H9 (cell line): ENCODE results near the gene SOCS1. TPM values are rescaled to one million over a fixed set of nuclear protein-coding genes. Genes with fewer than 3 reads are reported as not detected.

Source experiments
- DNase-seq: peaks from one replicate; pipeline ENCODE4 v3.0.0-alpha.2; 2017
- H2AFZ ChIP-seq: one replicate; pipeline ENCODE4 v1.6.1; 2013; ENCODE audit warnings: mild to moderate bottlenecking, low read length, control low read depth, moderate library complexity
- H2AK5ac ChIP-seq: 2 replicates; pipeline ENCODE4 v1.6.1; 2013; ENCODE audit warnings: low read length, control low read depth, mixed read lengths; ENCODE audit not compliant: insufficient read length
- H2BK120ac ChIP-seq: one replicate; pipeline ENCODE4 v1.6.1; 2013; ENCODE audit warnings: low read depth, mild to moderate bottlenecking, low read length, control low read depth, inconsistent platforms; ENCODE audit not compliant: poor library complexity, severe bottlenecking
- H2BK12ac ChIP-seq: 2 replicates; pipeline ENCODE4 v1.6.1; 2013; ENCODE audit warnings: low read length, control low read depth, mixed read lengths, low read depth; ENCODE audit not compliant: insufficient read length
- H2BK15ac ChIP-seq: 2 replicates; pipeline ENCODE4 v1.6.1; 2013; ENCODE audit warnings: low read depth, low read length, control low read depth
- H2BK20ac ChIP-seq: one replicate; pipeline ENCODE4 v1.6.1; 2013; ENCODE audit warnings: low read depth, mild to moderate bottlenecking, low read length, control low read depth, inconsistent platforms; ENCODE audit not compliant: poor library complexity, severe bottlenecking
- H2BK5ac ChIP-seq: 2 replicates; pipeline ENCODE4 v1.6.1; 2013; ENCODE audit warnings: low read length, control low read depth, mixed read lengths; ENCODE audit not compliant: insufficient read length
- H3K14ac ChIP-seq: 2 replicates; pipeline ENCODE4 v1.6.1; 2013; ENCODE audit warnings: low read length, control low read depth; ENCODE audit not compliant: insufficient read depth
- H3K18ac ChIP-seq: 2 replicates; pipeline ENCODE4 v1.6.1; 2013; ENCODE audit warnings: low read depth, mild to moderate bottlenecking, mixed read lengths, low read length, control low read depth; ENCODE audit not compliant: insufficient read length
- H3K23ac ChIP-seq: 2 replicates; pipeline ENCODE4 v1.6.1; 2013; ENCODE audit warnings: low read length, control low read depth, mixed read lengths, low read depth; ENCODE audit not compliant: insufficient read length
- H3K23me2 ChIP-seq: 2 replicates; pipeline ENCODE4 v1.6.1; 2013; ENCODE audit warnings: low read depth, mild to moderate bottlenecking, mixed read lengths, low read length, control low read depth; ENCODE audit not compliant: insufficient read length, poor library complexity, severe bottlenecking
- H3K27ac ChIP-seq: 2 replicates; pipeline ENCODE4 v1.5.1; 2013; ENCODE audit warnings: low read length, control low read depth, mixed read lengths, low read depth; ENCODE audit not compliant: insufficient read length
- H3K27me3 ChIP-seq: 2 replicates; pipeline ENCODE4 v1.6.1; 2013; ENCODE audit warnings: low read length, control low read depth, inconsistent platforms; ENCODE audit not compliant: insufficient read depth
- H3K4ac ChIP-seq: 2 replicates; pipeline ENCODE4 v1.6.1; 2013; ENCODE audit warnings: low read depth, mild to moderate bottlenecking, control low read depth, inconsistent platforms, low read length, moderate library complexity
- H3K4me1 ChIP-seq: 2 replicates; pipeline ENCODE4 v1.6.1; 2013; ENCODE audit warnings: low read length, control low read depth, inconsistent platforms; ENCODE audit not compliant: insufficient read depth
- H3K4me2 ChIP-seq: 2 replicates; pipeline ENCODE4 v1.6.1; 2013; ENCODE audit warnings: low read length, control low read depth, mixed read lengths; ENCODE audit not compliant: insufficient read length, insufficient read depth
- H3K56ac ChIP-seq: 2 replicates; pipeline ENCODE4 v1.6.1; 2013; ENCODE audit warnings: low read depth, mild to moderate bottlenecking, mixed read lengths, low read length, control low read depth; ENCODE audit not compliant: insufficient read length
- H3K79me1 ChIP-seq: 2 replicates; pipeline ENCODE4 v1.6.1; 2013; ENCODE audit warnings: low read depth, mild to moderate bottlenecking, moderate library complexity, low read length, control low read depth, inconsistent platforms; ENCODE audit not compliant: insufficient read depth, poor library complexity, severe bottlenecking
- H3K79me2 ChIP-seq: 2 replicates; pipeline ENCODE4 v1.6.1; 2013; ENCODE audit warnings: low read length, control low read depth, inconsistent platforms; ENCODE audit not compliant: insufficient read depth
- H3K9ac ChIP-seq: 2 replicates; pipeline ENCODE4 v1.6.1; 2013; ENCODE audit warnings: low read length, control low read depth, mixed read lengths; ENCODE audit not compliant: insufficient read length; ENCODE audit errors: extremely low read depth
- H3K9me3 ChIP-seq: one replicate; pipeline ENCODE4 v1.6.1; 2013; ENCODE audit warnings: low read depth, low read length, inconsistent platforms; ENCODE audit not compliant: control insufficient read depth
- H3T11ph ChIP-seq: one replicate; pipeline ENCODE4 v1.6.1; 2013; ENCODE audit warnings: mild to moderate bottlenecking, low read length, control low read depth, inconsistent platforms
- H4K20me1 ChIP-seq: one replicate; pipeline ENCODE4 v1.6.1; 2013; ENCODE audit not compliant: control insufficient read depth, insufficient read length, insufficient read depth
- H4K5ac ChIP-seq: 2 replicates; pipeline ENCODE4 v1.6.1; 2013; ENCODE audit warnings: low read depth, mild to moderate bottlenecking, mixed read lengths, low read length, control low read depth; ENCODE audit not compliant: insufficient read length
- H4K8ac ChIP-seq: replicated peaks from 2 replicates; pipeline ENCODE4 v1.6.1; 2013; ENCODE audit warnings: low read length, control low read depth, mixed read lengths, low read depth; ENCODE audit not compliant: insufficient read length
- H4K91ac ChIP-seq: 2 replicates; pipeline ENCODE4 v1.6.1; 2013; ENCODE audit warnings: low read depth, mild to moderate bottlenecking, moderate library complexity, mixed read lengths, low read length, control low read depth; ENCODE audit not compliant: insufficient read length
- H3K27ac Mint-ChIP-seq, 3 experiments: 2 replicates in 2 of 3; 3 replicates in 1 of 3; pipeline ENCODE4 v1.8.0; 2020 to 2021; ENCODE audit warnings: mixed read lengths in 3 of 3, mild to moderate bottlenecking in 1 of 3, moderate library complexity in 1 of 3
- H3K27me3 Mint-ChIP-seq: 2 replicates; pipeline ENCODE4 v1.8.0; 2021; ENCODE audit warnings: low read depth, mild to moderate bottlenecking, moderate library complexity, mixed read lengths
- H3K36me3 Mint-ChIP-seq, 3 experiments: 2 replicates in 2 of 3; 3 replicates in 1 of 3; pipeline ENCODE4 v1.8.0; 2020 to 2021; ENCODE audit warnings: low read depth in 3 of 3, mixed read lengths in 3 of 3; ENCODE audit not compliant: insufficient read depth in 1 of 3
- H3K4me1 Mint-ChIP-seq, 2 experiments: 2 replicates each; pipeline ENCODE4 v1.8.0; 2020; ENCODE audit warnings: mixed read lengths in 2 of 2
- H3K4me3 Mint-ChIP-seq, 2 experiments: 2 replicates in 1 of 2; 3 replicates in 1 of 2; pipeline ENCODE4 v1.8.0; 2020 to 2021; ENCODE audit warnings: mild to moderate bottlenecking in 2 of 2, mixed read lengths in 2 of 2, moderate library complexity in 1 of 2
- H3K9me3 Mint-ChIP-seq, 2 experiments: 2 replicates in 1 of 2; 3 replicates in 1 of 2; pipeline ENCODE4 v1.8.0; 2020; ENCODE audit warnings: mild to moderate bottlenecking in 2 of 2, mixed read lengths in 2 of 2, moderate library complexity in 1 of 2
- WGBS: extraction: QIAGEN DNeasy Blood & Tissue Kit; methylation state at CpG from one replicate; pipeline ENCODE4 v1.1.7; 2013; ENCODE audit warnings: missing lambda C conversion rate, low lambda C conversion rate, mixed read lengths; ENCODE audit not compliant: insufficient read length; ENCODE audit errors: extremely low coverage; 5-methylcytosine and 5-hydroxymethylcytosine counted together
- total RNA-seq: library from RNA; stranded (reverse); gene quantifications from 2 replicates; pipeline ENCODE4 v1.2.1, GENCODE V29; 2021
- TF ChIP-seq, protein P1 (sequence below): fragments of 200-600 bp; sonication (generic); conservative IDR thresholded peaks from 3 replicates; pipeline ENCODE4 v1.8.0; 2021; ENCODE audit warnings: antibody characterized with exemption, mild to moderate bottlenecking

Gene SOCS1
- total RNA-seq, 1 experiment from 2014 or later, result 11.0 TPM

DNA sequence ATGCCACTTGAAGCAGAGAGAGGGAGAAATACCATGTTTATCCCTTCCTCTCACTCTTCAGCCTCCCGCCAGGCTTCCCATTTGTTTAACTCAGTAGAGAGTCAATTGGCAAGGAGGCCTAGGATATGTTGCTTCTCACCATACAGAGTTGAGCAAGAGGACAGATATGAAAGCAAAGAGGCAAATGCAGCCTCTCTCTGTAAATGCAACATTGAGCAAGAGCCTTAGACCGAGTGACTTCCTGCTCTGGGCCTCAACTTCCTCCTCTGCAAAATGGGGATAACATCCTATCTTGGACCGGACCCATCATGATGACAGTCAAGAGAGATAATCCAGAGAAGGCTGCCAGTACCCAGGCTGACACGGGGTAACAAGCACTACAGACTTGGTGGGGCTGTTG is 36.8 kb downstream of the SOCS1 start:
- H3K4me1 Mint-ChIP-seq, result 0 out of 4 replicates have a peak, but pooled peaks cover 2% of the 10 kb centered on the region in 2 experiments
- Histone ChIP-seq H2AFZ (no peak overlapping the region), H3K79me1 (no peaks in the 10 kb centered on the region), H2AK5ac (no peak overlapping the region), H3K23ac (no peak overlapping the region), H3K27me3 (no peaks in the 10 kb centered on the region), H3K9me3 (peaks cover 15% of the 10 kb centered on the region), H2BK20ac (no peak overlapping the region), H3K56ac (no peak overlapping the region), H4K5ac (no peak overlapping the region), H3K23me2 (no peaks in the 10 kb centered on the region), H3K4me1 (no peaks in the 10 kb centered on the region), H4K20me1 (no peaks in the 10 kb centered on the region), H3K27ac (no peak overlapping the region), H3K79me2 (no peaks in the 10 kb centered on the region), H3K18ac (no peak overlapping the region), H4K91ac (no peak overlapping the region), H3T11ph (no peak overlapping the region), H2BK12ac (no peak overlapping the region), H3K4me2 (no peak overlapping the region), H3K9ac (no peak overlapping the region), H3K14ac (no peak overlapping the region), H4K8ac (no peak overlapping the region), H3K4ac (no peak overlapping the region), H2BK120ac (no peak overlapping the region), H2BK15ac (no peak overlapping the region), H2BK5ac (no peak overlapping the region)
- TF ChIP-seq, protein P1, sequence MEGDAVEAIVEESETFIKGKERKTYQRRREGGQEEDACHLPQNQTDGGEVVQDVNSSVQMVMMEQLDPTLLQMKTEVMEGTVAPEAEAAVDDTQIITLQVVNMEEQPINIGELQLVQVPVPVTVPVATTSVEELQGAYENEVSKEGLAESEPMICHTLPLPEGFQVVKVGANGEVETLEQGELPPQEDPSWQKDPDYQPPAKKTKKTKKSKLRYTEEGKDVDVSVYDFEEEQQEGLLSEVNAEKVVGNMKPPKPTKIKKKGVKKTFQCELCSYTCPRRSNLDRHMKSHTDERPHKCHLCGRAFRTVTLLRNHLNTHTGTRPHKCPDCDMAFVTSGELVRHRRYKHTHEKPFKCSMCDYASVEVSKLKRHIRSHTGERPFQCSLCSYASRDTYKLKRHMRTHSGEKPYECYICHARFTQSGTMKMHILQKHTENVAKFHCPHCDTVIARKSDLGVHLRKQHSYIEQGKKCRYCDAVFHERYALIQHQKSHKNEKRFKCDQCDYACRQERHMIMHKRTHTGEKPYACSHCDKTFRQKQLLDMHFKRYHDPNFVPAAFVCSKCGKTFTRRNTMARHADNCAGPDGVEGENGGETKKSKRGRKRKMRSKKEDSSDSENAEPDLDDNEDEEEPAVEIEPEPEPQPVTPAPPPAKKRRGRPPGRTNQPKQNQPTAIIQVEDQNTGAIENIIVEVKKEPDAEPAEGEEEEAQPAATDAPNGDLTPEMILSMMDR, result no peak
- peaks cover 4% of the 10 kb centered on the region; the same call in 1 of the 2 replicates for H3K27me3 Mint-ChIP-seq
- peaks cover 26 to 32% of the 10 kb centered on the region in 2 experiments for H3K9me3 Mint-ChIP-seq
- WGBS, result no CpG with 5 or more reads among the region's 4 CpGs
- H3K36me3 Mint-ChIP-seq, result peaks cover 6 to 16% (median 11%) of the 10 kb centered on the region in 3 experiments; a peak in 6 of 7 replicates
- no peak overlapping the region for H3K27ac Mint-ChIP-seq
- no peak for DNase-seq
- H3K4me3 Mint-ChIP-seq, result no peak overlapping the region
